OCI-LY7 (cell line): ENCODE measurements around the gene MYOF. TPM values are rescaled to one million over a fixed set of nuclear protein-coding genes. Genes with fewer than 3 reads are reported as not detected.

Experiments
- BruUV-seq: library from RNA; stranded (reverse); fragments of 400-500 nt; replicated peaks from 2 replicates; lab custom pipeline; 2021; lab: Mats Ljungman, UMichigan
- CTCF ChIA-PET: fragments of 300-600 bp; sonication (Branson Sonifier 250); formaldehyde crosslinking; loops from one replicate; lab custom pipeline; 2022; ENCODE audit warnings: antibody characterized with exemption; ENCODE audit not compliant: unreplicated experiment; lab: Charles Lee
- POLR2A ChIA-PET: fragments of 300-600 bp; sonication (Branson Sonifier 250); formaldehyde crosslinking; loops from one replicate; lab custom pipeline; 2022; ENCODE audit warnings: antibody characterized with exemption; lab: Charles Lee
- DNase-seq: peaks from one replicate; pipeline ENCODE4 v3.0.0-alpha.2; 2015; ENCODE audit warnings: low spot score
- H2AFZ ChIP-seq: fragments of 200-600 bp; sonication (generic), shearing (Covaris generic); 2 replicates; pipeline ENCODE4 v1.6.1; 2014; ENCODE audit warnings: mild to moderate bottlenecking, antibody characterized with exemption, low read length, moderate library complexity
- H3K27ac ChIP-seq: fragments of 200-600 bp; sonication (generic); 2 replicates; pipeline ENCODE4 v1.5.1; 2014; ENCODE audit warnings: mixed run types, low read depth, mild to moderate bottlenecking, moderate library complexity, low read length, inconsistent platforms; ENCODE audit not compliant: poor library complexity, severe bottlenecking
- H3K36me3 ChIP-seq: fragments of 200-600 bp; sonication (generic); 2 replicates; pipeline ENCODE4 v1.6.1; 2014; ENCODE audit warnings: mild to moderate bottlenecking, antibody characterized with exemption, low read length, moderate library complexity, mixed read lengths; ENCODE audit not compliant: insufficient read depth
- H3K4me1 ChIP-seq: fragments of 200-600 bp; sonication (generic); 2 replicates; pipeline ENCODE4 v1.5.1; 2014; ENCODE audit warnings: mild to moderate bottlenecking, low read length; ENCODE audit not compliant: insufficient read depth, poor library complexity, severe bottlenecking
- H3K4me2 ChIP-seq: fragments of 200-600 bp; sonication (generic); 2 replicates; pipeline ENCODE4 v1.6.1; 2014; ENCODE audit warnings: mild to moderate bottlenecking, low read length
- H3K4me3 ChIP-seq: fragments of 200-600 bp; sonication (generic); 2 replicates; pipeline ENCODE4 v1.5.1; 2014; ENCODE audit warnings: mild to moderate bottlenecking, low read depth, low read length; ENCODE audit not compliant: poor library complexity, severe bottlenecking
- H3K79me2 ChIP-seq: fragments of 200-600 bp; sonication (generic); 2 replicates; pipeline ENCODE4 v1.6.1; 2016; ENCODE audit warnings: low read depth, mild to moderate bottlenecking, low read length, moderate library complexity, mixed read lengths; ENCODE audit not compliant: insufficient read depth
- H3K9me2 ChIP-seq: fragments of 200-600 bp; sonication (generic); 2 replicates; pipeline ENCODE4 v1.6.1; 2016; ENCODE audit warnings: mild to moderate bottlenecking, low read length, mixed read lengths; ENCODE audit not compliant: insufficient read depth
- H3K9me3 ChIP-seq: fragments of 200-600 bp; sonication (generic); 2 replicates; pipeline ENCODE4 v1.6.1; 2014; ENCODE audit warnings: mild to moderate bottlenecking, mixed run types, low read length, mixed read lengths
- H4K20me1 ChIP-seq: fragments of 200-600 bp; sonication (generic); 2 replicates; pipeline ENCODE4 v1.6.1; 2014; ENCODE audit warnings: mild to moderate bottlenecking, antibody characterized with exemption, low read length, moderate library complexity, mixed read lengths; ENCODE audit not compliant: insufficient read depth
- CTCF ChIP-seq: fragments of 200-600 bp; sonication (generic); conservative IDR thresholded peaks from 2 replicates; pipeline ENCODE4 v1.5.1; 2014; ENCODE audit warnings: mild to moderate bottlenecking, antibody characterized with exemption, low read length, moderate library complexity, mixed read lengths
- EZH2phosphoT487 ChIP-seq: fragments of 200-600 bp; sonication (generic); IDR thresholded peaks from 2 replicates; pipeline ENCODE4 v1.6.1; 2018; ENCODE audit warnings: low read depth, borderline replicate concordance, mild to moderate bottlenecking, mixed run types, antibody characterized with exemption, low read length, moderate library complexity, mixed read lengths
- intact Hi-C: fragments of 100-400 bp; cut with micrococcal nuclease; formaldehyde crosslinking; loops from one replicate; pipeline ENCODE4 v1.10.0; 2022; ENCODE audit not compliant: unreplicated experiment
- total RNA-seq, 2 experiments: library from RNA; depleted of rRNA in 1 of 2; stranded (reverse); fragments of >200 nt in 1 of 2; shearing (Covaris generic) in 1 of 2; gene quantifications; 2 replicates each; pipeline ENCODE4 v1.2.3, GENCODE V29; 2014 to 2022

Gene MYOF
- total RNA-seq, 2 experiments from 2014 or later = 0.42 TPM; not detected in 1

- Histone ChIP-seq H4K20me1 (no peaks in the 10 kb centered on the region), H3K79me2 (no peaks in the 10 kb centered on the region), H3K9me3 (no peaks in the 10 kb centered on the region), H3K4me2 (no peak overlapping the region), H2AFZ (no peak overlapping the region), H3K36me3 (no peaks in the 10 kb centered on the region), H3K27ac (no peak overlapping the region), H3K4me1 (peaks cover 5% of the 10 kb centered on the region), H3K9me2 (no peaks in the 10 kb centered on the region), H3K4me3 (no peak overlapping the region)
- intact Hi-C loops = no loop called here
- no TSS peak for BruUV-seq
- ChIA-PET CTCF (no interaction called here), POLR2A (no interaction called here)
- no peak for DNase-seq
- TF ChIP-seq CTCF (no peak), EZH2phosphoT487 (no peak)
Measured at GRCh38 chr10:93438613-93439253, 43.4 kb downstream of the MYOF start.

GRCh38 chr10:93437946-93438612 is 44.1 kb downstream of the MYOF start:
- POLR2A ChIA-PET = no interaction called here
- Histone ChIP-seq H4K20me1 (no peaks in the 10 kb centered on the region), H3K4me2 (no peak overlapping the region), H3K4me3 (no peak overlapping the region), H3K4me1 (peaks cover 5% of the 10 kb centered on the region), H3K9me2 (no peaks in the 10 kb centered on the region), H3K9me3 (no peaks in the 10 kb centered on the region), H3K36me3 (no peaks in the 10 kb centered on the region), H2AFZ (no peak overlapping the region), H3K79me2 (no peaks in the 10 kb centered on the region), H3K27ac (no peak overlapping the region)
- CTCF ChIA-PET = no interaction called here
- BruUV-seq = no TSS peak
- intact Hi-C loops = no loop called here
- DNase-seq = no peak
- no peak for TF ChIP-seq CTCF
- no peak for TF ChIP-seq EZH2phosphoT487
